ENCODE data around the gene FFAR1. TPM values are rescaled to one million over a fixed set of nuclear protein-coding genes. Genes with fewer than 3 reads are reported as not detected.

Gene FFAR1
- total and polyA plus RNA-seq, 10 donors = 0.16 to 0.52 (median 0.26) TPM; not detected in 3

DNA sequence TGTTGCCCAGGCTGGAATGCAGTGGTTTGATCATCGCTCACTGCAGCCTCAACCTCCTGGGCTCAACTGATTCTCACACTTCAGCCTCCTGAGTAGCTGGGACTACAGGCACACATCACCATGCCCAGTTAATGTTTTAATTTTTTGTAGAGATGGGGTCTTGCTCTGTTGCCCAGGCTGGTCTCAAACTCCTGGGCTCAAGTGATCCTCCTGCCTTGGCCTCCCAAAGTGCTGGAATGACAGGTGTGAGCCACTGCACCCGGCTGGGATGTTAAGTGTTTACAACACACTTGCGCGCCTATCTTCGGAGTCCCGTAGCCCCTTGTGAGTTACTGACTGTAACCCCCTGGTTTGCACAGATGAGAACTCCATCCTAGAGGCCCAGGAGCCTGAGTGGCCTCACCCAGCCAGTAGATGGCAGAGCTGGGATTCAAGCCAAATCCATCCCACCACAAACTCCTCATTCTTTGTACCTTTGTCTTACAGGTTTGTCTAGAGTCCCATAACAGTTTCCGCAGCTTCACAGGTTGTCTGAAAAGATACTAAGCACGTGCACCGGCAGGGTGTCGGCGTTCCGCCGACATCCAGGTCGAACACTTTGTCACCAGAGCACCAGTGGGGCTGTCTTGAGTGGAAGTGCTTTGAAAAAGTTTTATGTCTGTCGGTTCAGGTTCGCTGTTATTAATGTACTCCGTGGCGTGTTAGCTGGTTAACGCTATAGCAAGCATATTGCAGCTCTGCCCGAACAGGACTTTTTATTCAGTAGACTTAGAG lies 41.0 kb upstream of the FFAR1 start:
- H3K36me3 ChIP-seq = no peaks in the 10 kb centered on the region
- H3K4me3 ChIP-seq = no peak overlapping the region
- WGBS, 5 donors = 92 to 95% (median 93%) methylated on average over 20 of the region's 20 CpGs
- intact Hi-C loops (cut with DNase I; ENCODE audit: low total_unique reads) = no loop called here
- H3K27me3 ChIP-seq (replicated peaks in 1 of 7) = no peaks in the 10 kb centered on the region
- no peak overlapping the region for H3K27ac ChIP-seq
- peaks cover 0 to 64% (median 10%) of the 10 kb centered on the region in 6 donors for H3K4me1 ChIP-seq
- H3K9me3 ChIP-seq = no peaks in the 10 kb centered on the region
- DNase-seq = no peak
- TF ChIP-seq, protein P1, sequence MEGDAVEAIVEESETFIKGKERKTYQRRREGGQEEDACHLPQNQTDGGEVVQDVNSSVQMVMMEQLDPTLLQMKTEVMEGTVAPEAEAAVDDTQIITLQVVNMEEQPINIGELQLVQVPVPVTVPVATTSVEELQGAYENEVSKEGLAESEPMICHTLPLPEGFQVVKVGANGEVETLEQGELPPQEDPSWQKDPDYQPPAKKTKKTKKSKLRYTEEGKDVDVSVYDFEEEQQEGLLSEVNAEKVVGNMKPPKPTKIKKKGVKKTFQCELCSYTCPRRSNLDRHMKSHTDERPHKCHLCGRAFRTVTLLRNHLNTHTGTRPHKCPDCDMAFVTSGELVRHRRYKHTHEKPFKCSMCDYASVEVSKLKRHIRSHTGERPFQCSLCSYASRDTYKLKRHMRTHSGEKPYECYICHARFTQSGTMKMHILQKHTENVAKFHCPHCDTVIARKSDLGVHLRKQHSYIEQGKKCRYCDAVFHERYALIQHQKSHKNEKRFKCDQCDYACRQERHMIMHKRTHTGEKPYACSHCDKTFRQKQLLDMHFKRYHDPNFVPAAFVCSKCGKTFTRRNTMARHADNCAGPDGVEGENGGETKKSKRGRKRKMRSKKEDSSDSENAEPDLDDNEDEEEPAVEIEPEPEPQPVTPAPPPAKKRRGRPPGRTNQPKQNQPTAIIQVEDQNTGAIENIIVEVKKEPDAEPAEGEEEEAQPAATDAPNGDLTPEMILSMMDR (IDR thresholded peaks at IDR 0.05 in 8 of 11, conservative IDR thresholded peaks at IDR 0.05 in 3 of 11) = peak in 9 of 11 experiments; percentile 7 to 50 (median 35)
- TF ChIP-seq POLR2AphosphoS5 (IDR thresholded peaks at IDR 0.05) = no peak

- Histone ChIP-seq H3K36me3 (no peaks in the 10 kb centered on the region), H3K9me3 (no peaks in the 10 kb centered on the region), H3K27me3 (replicated peaks in 1 of 7) (no peaks in the 10 kb centered on the region), H3K4me1 (peaks cover 0 to 77% (median 10%) of the 10 kb centered on the region in 6 donors), H3K27ac (no peak overlapping the region), H3K4me3 (no peak overlapping the region)
- DNase-seq = no peak
- 78 to 88% (median 84%) methylated on average over 10 of the region's 10 CpGs for WGBS, 5 donors
- TF ChIP-seq, protein P1 (IDR thresholded peaks at IDR 0.05 in 8 of 11, conservative IDR thresholded peaks at IDR 0.05 in 3 of 11) = no peak
- TF ChIP-seq POLR2A (IDR thresholded peaks at IDR 0.05) = no peak
- TF ChIP-seq POLR2AphosphoS5 (IDR thresholded peaks at IDR 0.05) = no peak
- intact Hi-C loops (cut with DNase I; ENCODE audit: low total_unique reads) = no loop called here
Observed at GRCh38 chr19:35307931-35308330, 39.8 kb upstream of the FFAR1 start.

- DNase-seq = no peak
- no peak for TF ChIP-seq POLR2AphosphoS5 (IDR thresholded peaks at IDR 0.05)
- no peak for TF ChIP-seq POLR2A (IDR thresholded peaks at IDR 0.05)
- TF ChIP-seq, protein P1 (IDR thresholded peaks at IDR 0.05 in 8 of 11, conservative IDR thresholded peaks at IDR 0.05 in 3 of 11) = no peak
- Histone ChIP-seq H3K36me3 (no peaks in the 10 kb centered on the region), H3K4me3 (no peak overlapping the region), H3K27me3 (replicated peaks in 1 of 7) (no peaks in the 10 kb centered on the region), H3K27ac (peak overlapping the region in 3 of 8 donors; percentile 52 to 65 (median 65)), H3K4me1 (peaks cover 0 to 80% (median 10%) of the 10 kb centered on the region in 6 donors), H3K9me3 (no peaks in the 10 kb centered on the region)
- WGBS, 5 donors = 76 to 90% (median 86%) methylated on average over 7 of the region's 7 CpGs
- intact Hi-C loops (cut with DNase I; ENCODE audit: low total_unique reads) = no loop called here
Observed at GRCh38 chr19:35308910-35309309, 38.8 kb upstream of the FFAR1 start.

DNA sequence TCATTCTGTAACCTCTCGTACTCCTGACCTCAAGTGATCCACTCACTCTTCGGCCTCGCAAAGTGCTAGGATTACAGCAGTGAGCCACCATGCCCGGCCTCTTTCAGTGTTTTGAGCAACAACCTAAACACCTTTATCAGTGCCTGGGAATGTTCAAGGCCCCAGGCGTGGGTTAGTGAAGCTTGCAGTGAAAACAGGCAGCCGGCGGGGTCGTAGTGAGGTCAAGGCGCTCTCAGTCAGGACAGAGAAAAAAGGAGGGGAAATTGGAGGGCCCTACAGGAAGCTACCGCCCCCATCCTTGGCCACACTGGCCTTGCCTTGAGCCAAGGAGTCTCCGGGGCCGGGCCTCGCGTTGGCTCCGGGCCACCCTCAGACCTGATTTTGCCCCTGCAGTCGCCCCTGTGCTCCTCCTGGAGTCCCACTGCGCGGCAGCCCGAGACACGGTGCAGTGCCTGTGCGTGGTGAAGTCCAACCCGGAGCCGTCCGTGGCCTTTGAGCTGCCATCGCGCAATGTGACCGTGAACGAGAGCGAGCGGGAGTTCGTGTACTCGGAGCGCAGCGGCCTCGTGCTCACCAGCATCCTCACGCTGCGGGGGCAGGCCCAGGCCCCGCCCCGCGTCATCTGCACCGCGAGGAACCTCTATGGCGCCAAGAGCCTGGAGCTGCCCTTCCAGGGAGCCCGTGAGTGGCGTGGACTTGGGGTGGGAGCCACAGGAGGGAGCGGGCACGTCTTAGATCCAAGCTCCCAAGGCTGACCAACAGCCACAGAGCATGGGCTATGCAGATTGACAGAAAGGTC lies 38.0 kb upstream of the FFAR1 start:
- 51 to 85% (median 68%) methylated on average over 43 to 47 of the region's 47 CpGs for WGBS, 5 donors
- TF ChIP-seq POLR2A (IDR thresholded peaks at IDR 0.05) (no peak), POLR2AphosphoS5 (IDR thresholded peaks at IDR 0.05) (peak in 2 of 3 donors; percentile 73)
- TF ChIP-seq, protein P1 (IDR thresholded peaks at IDR 0.05 in 8 of 11, conservative IDR thresholded peaks at IDR 0.05 in 3 of 11) = no peak
- peaks cover 0 to 87% (median 10%) of the 10 kb centered on the region in 6 donors for H3K4me1 ChIP-seq
- no peaks in the 10 kb centered on the region for H3K36me3 ChIP-seq
- H3K27me3 ChIP-seq (replicated peaks in 1 of 7) = no peaks in the 10 kb centered on the region
- peak overlapping the region in 2 of 8 donors; percentile 6 to 22 for H3K4me3 ChIP-seq
- no peaks in the 10 kb centered on the region for H3K9me3 ChIP-seq
- DNase-seq = no peak
- intact Hi-C loops (cut with DNase I; ENCODE audit: low total_unique reads) = no loop called here
- peak overlapping the region in 3 of 8 donors; percentile 52 to 65 (median 65) for H3K27ac ChIP-seq

All from spleen (tissue), 11 donors.